ENCODE results near the gene NCOA1.

GRCh38 chr2:24471662-24472061, 19.4 kb upstream of the NCOA1 start:
- TF ChIP-seq CTCF (conservative IDR thresholded peaks at IDR 0.05; ENCODE audit: low read depth, low read length): no peak
- TF ChIP-seq EZH2 (IDR thresholded peaks at IDR 0.05; ENCODE audit: borderline replicate concordance, low read depth, low read length, poor library complexity, severe bottlenecking): no peak

Measured in A673 (cell line).